Panc1 (cell line): Measurements from ENCODE around the gene DNAH9. TPM values are rescaled to one million over a fixed set of nuclear protein-coding genes. Genes with fewer than 3 reads are reported as not detected.

Source experiments
- ATAC-seq: fragments of 200-7000 bp; cut with Tn5 transposase; 2 replicates; pipeline ENCODE4 v1.9.1; 2020; ENCODE audit warnings: mild to moderate bottlenecking, moderate library complexity
- BruUV-seq: library from RNA; stranded (reverse); fragments of 400-500 nt; replicated peaks from 2 replicates; lab custom pipeline; 2021; lab: Mats Ljungman, UMichigan
- CTCF ChIA-PET: fragments of 300-600 bp; sonication (Branson Sonifier 250); formaldehyde crosslinking; loops from one replicate; lab custom pipeline; 2022; ENCODE audit warnings: antibody characterized with exemption; lab: Charles Lee
- POLR2A ChIA-PET: fragments of 300-600 bp; sonication (Branson Sonifier 250); formaldehyde crosslinking; loops from one replicate; lab custom pipeline; 2022; ENCODE audit warnings: antibody characterized with exemption; lab: Charles Lee
- DNase-seq: peaks from one replicate; pipeline ENCODE4 v3.0.0-alpha.2; 2010; ENCODE audit warnings: low read depth, low spot score
- H3K27ac ChIP-seq: 2 replicates; pipeline ENCODE4 v1.5.1; 2011; ENCODE audit warnings: mild to moderate bottlenecking, low read length, inconsistent platforms
- H3K27me3 ChIP-seq: fragments of 200-500 bp; sonication (Bioruptor generic); 2 replicates; pipeline ENCODE4 v1.6.0; 2014; ENCODE audit warnings: low read length, inconsistent platforms; ENCODE audit not compliant: control insufficient read depth, insufficient read depth
- H3K36me3 ChIP-seq: fragments of 200-500 bp; sonication (Bioruptor generic); 2 replicates; pipeline ENCODE4 v1.5.1; 2014; ENCODE audit warnings: inconsistent platforms, mild to moderate bottlenecking, low read length, moderate library complexity; ENCODE audit not compliant: control insufficient read depth, insufficient read depth
- H3K4me1 ChIP-seq: 2 replicates; pipeline ENCODE4 v1.5.1; 2011; ENCODE audit warnings: inconsistent platforms, mild to moderate bottlenecking, low read length, moderate library complexity; ENCODE audit not compliant: control insufficient read depth, insufficient read depth
- H3K4me3 ChIP-seq, 2 experiments: 2 replicates each; pipeline ENCODE4 v1.5.1; 2011 to 2012; ENCODE audit warnings: low read depth in 2 of 2, low read length in 2 of 2, mild to moderate bottlenecking in 2 of 2, inconsistent platforms in 1 of 2, moderate library complexity in 1 of 2
- H3K9me3 ChIP-seq: fragments of 200-500 bp; sonication (Bioruptor generic); 2 replicates; pipeline ENCODE4 v1.5.1; 2014; ENCODE audit warnings: low read depth, mild to moderate bottlenecking, inconsistent platforms, low read length, moderate library complexity; ENCODE audit not compliant: control insufficient read depth, insufficient read depth
- POLR2AphosphoS5 ChIP-seq: IDR thresholded peaks from 2 replicates; pipeline ENCODE4 v1.6.1; 2012; ENCODE audit warnings: mild to moderate bottlenecking, low read depth, low read length, moderate library complexity
- SIN3A ChIP-seq: IDR thresholded peaks from 2 replicates; pipeline ENCODE4 v1.6.1; 2012; ENCODE audit warnings: low read depth, mild to moderate bottlenecking, low read length, moderate library complexity, borderline replicate concordance; ENCODE audit not compliant: insufficient read depth
- TCF7L2 ChIP-seq: IDR thresholded peaks from 2 replicates; pipeline ENCODE4 v1.6.1; 2011; ENCODE audit warnings: mild to moderate bottlenecking, low read depth, low read length, inconsistent platforms
- in situ Hi-C: cut with HindIII; loops from 2 replicates; pipeline ENCODE4 v1.10.0; 2016; ENCODE audit warnings: low sequenced_read_pairs, low pct_unique_long_range_greater_than_20kb
- intact Hi-C: fragments of 100-400 bp; cut with micrococcal nuclease; formaldehyde crosslinking; loops from one replicate; pipeline ENCODE4 v1.10.0; 2022; ENCODE audit not compliant: unreplicated experiment
- total RNA-seq: library from RNA; stranded (reverse); gene quantifications from one replicate; pipeline ENCODE4 v1.2.1, GENCODE V29; 2021; ENCODE audit not compliant: unreplicated experiment
- TF ChIP-seq, protein P1 (sequence below), 2 experiments: IDR thresholded peaks; 2 replicates each; pipeline ENCODE4 v1.6.1; 2011 to 2012; ENCODE audit warnings: low read depth in 2 of 2, control low read depth in 1 of 2, low read length in 1 of 2, mild to moderate bottlenecking in 1 of 2, moderate library complexity in 1 of 2; ENCODE audit not compliant: insufficient read depth in 1 of 2
- TF ChIP-seq, protein P2 (sequence below): fragments of 450-650 bp; IDR thresholded peaks from 2 replicates; pipeline ENCODE4 v1.5.1; 2017; ENCODE audit warnings: mild to moderate bottlenecking

Gene DNAH9
- total RNA-seq, 1 experiment from 2014 or later, result not detected

DNA sequence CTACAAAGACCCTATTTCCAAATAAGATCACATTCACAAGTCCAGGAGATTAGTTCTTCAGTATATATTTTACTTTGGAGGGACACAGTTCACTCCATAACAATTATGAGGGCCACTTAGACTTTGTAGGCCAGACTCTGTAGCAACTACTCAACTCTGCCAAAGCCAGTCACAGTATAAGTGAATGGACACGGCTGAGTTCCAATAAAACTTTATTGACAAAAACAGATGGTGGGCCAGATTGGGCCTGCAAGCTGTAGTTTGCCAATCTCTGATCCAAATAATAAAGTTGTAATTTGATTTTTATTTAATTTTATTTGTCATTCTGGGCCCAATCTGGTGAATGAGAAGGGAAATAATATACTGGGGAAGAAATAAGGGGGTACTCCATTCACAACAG, 297.9 kb downstream of the DNAH9 start:
- ATAC-seq (no peak), DNase-seq (no peak)
- H3K27ac ChIP-seq, result no peak overlapping the region
- H3K4me3 ChIP-seq, result no peak overlapping the region
- no peaks in the 10 kb centered on the region for H3K4me1 ChIP-seq
- CTCF ChIA-PET, result no interaction called here
- no peaks in the 10 kb centered on the region for H3K36me3 ChIP-seq
- no TSS peak for BruUV-seq
- TF ChIP-seq, protein P1, sequence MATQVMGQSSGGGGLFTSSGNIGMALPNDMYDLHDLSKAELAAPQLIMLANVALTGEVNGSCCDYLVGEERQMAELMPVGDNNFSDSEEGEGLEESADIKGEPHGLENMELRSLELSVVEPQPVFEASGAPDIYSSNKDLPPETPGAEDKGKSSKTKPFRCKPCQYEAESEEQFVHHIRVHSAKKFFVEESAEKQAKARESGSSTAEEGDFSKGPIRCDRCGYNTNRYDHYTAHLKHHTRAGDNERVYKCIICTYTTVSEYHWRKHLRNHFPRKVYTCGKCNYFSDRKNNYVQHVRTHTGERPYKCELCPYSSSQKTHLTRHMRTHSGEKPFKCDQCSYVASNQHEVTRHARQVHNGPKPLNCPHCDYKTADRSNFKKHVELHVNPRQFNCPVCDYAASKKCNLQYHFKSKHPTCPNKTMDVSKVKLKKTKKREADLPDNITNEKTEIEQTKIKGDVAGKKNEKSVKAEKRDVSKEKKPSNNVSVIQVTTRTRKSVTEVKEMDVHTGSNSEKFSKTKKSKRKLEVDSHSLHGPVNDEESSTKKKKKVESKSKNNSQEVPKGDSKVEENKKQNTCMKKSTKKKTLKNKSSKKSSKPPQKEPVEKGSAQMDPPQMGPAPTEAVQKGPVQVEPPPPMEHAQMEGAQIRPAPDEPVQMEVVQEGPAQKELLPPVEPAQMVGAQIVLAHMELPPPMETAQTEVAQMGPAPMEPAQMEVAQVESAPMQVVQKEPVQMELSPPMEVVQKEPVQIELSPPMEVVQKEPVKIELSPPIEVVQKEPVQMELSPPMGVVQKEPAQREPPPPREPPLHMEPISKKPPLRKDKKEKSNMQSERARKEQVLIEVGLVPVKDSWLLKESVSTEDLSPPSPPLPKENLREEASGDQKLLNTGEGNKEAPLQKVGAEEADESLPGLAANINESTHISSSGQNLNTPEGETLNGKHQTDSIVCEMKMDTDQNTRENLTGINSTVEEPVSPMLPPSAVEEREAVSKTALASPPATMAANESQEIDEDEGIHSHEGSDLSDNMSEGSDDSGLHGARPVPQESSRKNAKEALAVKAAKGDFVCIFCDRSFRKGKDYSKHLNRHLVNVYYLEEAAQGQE (IDR thresholded peaks at IDR 0.05; ENCODE audit: insufficient read depth in 1 of 2, low read depth in 2 of 2, low read length in 1 of 2), result no peak
- TF ChIP-seq, protein P2, sequence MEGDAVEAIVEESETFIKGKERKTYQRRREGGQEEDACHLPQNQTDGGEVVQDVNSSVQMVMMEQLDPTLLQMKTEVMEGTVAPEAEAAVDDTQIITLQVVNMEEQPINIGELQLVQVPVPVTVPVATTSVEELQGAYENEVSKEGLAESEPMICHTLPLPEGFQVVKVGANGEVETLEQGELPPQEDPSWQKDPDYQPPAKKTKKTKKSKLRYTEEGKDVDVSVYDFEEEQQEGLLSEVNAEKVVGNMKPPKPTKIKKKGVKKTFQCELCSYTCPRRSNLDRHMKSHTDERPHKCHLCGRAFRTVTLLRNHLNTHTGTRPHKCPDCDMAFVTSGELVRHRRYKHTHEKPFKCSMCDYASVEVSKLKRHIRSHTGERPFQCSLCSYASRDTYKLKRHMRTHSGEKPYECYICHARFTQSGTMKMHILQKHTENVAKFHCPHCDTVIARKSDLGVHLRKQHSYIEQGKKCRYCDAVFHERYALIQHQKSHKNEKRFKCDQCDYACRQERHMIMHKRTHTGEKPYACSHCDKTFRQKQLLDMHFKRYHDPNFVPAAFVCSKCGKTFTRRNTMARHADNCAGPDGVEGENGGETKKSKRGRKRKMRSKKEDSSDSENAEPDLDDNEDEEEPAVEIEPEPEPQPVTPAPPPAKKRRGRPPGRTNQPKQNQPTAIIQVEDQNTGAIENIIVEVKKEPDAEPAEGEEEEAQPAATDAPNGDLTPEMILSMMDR, result no peak
- TF ChIP-seq POLR2AphosphoS5 (no peak), TCF7L2 (no peak), SIN3A (no peak)
- H3K9me3 ChIP-seq, result no peaks in the 10 kb centered on the region
- H3K27me3 ChIP-seq, result no peaks in the 10 kb centered on the region
- POLR2A ChIA-PET, result no interaction called here
- intact Hi-C loops (no loop called here), in situ Hi-C loops (no loop called here)

DNA sequence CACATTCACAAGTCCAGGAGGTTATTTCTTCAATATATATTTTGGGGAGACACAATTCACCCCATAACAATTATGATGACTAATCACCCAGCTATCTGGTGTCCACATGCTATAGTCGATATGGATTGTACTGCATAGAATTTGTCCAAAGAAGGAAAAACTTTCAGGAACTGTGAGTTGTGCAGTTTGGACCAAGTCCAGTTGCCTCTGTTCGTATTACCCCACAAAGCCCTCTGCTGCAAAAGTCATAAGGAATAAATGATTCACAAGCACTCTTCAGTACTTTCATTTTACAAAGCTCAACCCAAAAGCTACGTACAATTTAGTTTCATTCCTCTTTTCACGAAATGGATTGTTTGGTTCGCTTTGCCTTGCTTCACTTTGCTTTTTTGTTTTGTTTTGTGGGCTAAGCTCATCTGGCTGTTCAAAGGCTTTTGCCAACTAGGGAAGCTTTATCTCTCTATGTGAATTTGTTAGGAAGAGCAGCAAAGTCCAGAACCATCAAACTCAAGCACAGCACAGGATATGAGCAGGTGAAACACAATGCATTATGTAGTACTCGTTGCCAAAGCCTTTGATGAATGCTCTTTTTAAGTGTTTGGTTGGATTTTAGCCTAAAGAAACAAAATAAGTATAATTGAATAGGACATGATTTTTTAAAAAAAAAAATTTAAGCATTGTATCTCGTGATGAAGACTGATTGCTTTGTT, 300.4 kb downstream of the DNAH9 start:
- Histone ChIP-seq H3K4me3 (no peak overlapping the region), H3K27me3 (no peaks in the 10 kb centered on the region), H3K9me3 (no peaks in the 10 kb centered on the region), H3K36me3 (no peaks in the 10 kb centered on the region), H3K4me1 (no peaks in the 10 kb centered on the region), H3K27ac (no peak overlapping the region)
- intact Hi-C loops (no loop called here), in situ Hi-C loops (no loop called here)
- ATAC-seq (no peak), DNase-seq (no peak)
- no TSS peak for BruUV-seq
- TF ChIP-seq, protein P2, result no peak
- TF ChIP-seq POLR2AphosphoS5 (no peak), TCF7L2 (no peak), SIN3A (no peak)
- TF ChIP-seq, protein P1 (IDR thresholded peaks at IDR 0.05; ENCODE audit: insufficient read depth in 1 of 2, low read depth in 2 of 2, low read length in 1 of 2), result no peak
- ChIA-PET CTCF (no interaction called here), POLR2A (no interaction called here)
